ENCODE measurements around the gene EXTL1.

EXTL1 gene

GRCh38 chr1:26079960-26080814 lies 58.6 kb downstream of the EXTL1 start:
- DNase-seq (ENCODE audit: low read depth): no peak
- no peak overlapping the region for H3K4me3 ChIP-seq (ENCODE audit: low read length)

GRCh38 chr1:26081267-26082019 lies 59.9 kb downstream of the EXTL1 start:
- TF ChIP-seq, protein P1, sequence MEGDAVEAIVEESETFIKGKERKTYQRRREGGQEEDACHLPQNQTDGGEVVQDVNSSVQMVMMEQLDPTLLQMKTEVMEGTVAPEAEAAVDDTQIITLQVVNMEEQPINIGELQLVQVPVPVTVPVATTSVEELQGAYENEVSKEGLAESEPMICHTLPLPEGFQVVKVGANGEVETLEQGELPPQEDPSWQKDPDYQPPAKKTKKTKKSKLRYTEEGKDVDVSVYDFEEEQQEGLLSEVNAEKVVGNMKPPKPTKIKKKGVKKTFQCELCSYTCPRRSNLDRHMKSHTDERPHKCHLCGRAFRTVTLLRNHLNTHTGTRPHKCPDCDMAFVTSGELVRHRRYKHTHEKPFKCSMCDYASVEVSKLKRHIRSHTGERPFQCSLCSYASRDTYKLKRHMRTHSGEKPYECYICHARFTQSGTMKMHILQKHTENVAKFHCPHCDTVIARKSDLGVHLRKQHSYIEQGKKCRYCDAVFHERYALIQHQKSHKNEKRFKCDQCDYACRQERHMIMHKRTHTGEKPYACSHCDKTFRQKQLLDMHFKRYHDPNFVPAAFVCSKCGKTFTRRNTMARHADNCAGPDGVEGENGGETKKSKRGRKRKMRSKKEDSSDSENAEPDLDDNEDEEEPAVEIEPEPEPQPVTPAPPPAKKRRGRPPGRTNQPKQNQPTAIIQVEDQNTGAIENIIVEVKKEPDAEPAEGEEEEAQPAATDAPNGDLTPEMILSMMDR (conservative IDR thresholded peaks at IDR 0.05; ENCODE audit: low read length): no peak
- no peak for DNase-seq (ENCODE audit: low read depth)
- no peak overlapping the region for H3K4me3 ChIP-seq (ENCODE audit: low read length)

More at GRCh38 chr1:26079960-26080814, 58.6 kb downstream of the EXTL1 start:
- TF ChIP-seq, protein P1 (conservative IDR thresholded peaks at IDR 0.05; ENCODE audit: low read length): no peak

- TF ChIP-seq, protein P1 (conservative IDR thresholded peaks at IDR 0.05; ENCODE audit: low read length): no peak
Measured at GRCh38 chr1:26082020-26082350, 60.4 kb downstream of the EXTL1 start.

GRCh38 chr1:26083208-26083607 lies 61.6 kb downstream of the EXTL1 start:
- DNase-seq (ENCODE audit: low read depth): peak; percentile 10
- TF ChIP-seq, protein P1 (conservative IDR thresholded peaks at IDR 0.05; ENCODE audit: low read length): no peak
- H3K4me3 ChIP-seq (ENCODE audit: low read length): no peak overlapping the region

More at GRCh38 chr1:26082020-26082350, 60.4 kb downstream of the EXTL1 start:
- DNase-seq (ENCODE audit: low read depth): no peak
- no peak overlapping the region for H3K4me3 ChIP-seq (ENCODE audit: low read length)

- TF ChIP-seq, protein P1 (conservative IDR thresholded peaks at IDR 0.05; ENCODE audit: low read length): no peak
- H3K4me3 ChIP-seq (ENCODE audit: low read length): no peak overlapping the region
- DNase-seq (ENCODE audit: low read depth): no peak
Measured at GRCh38 chr1:26084091-26084561, 62.6 kb downstream of the EXTL1 start.

- DNase-seq (ENCODE audit: low read depth): no peak
- H3K4me3 ChIP-seq (ENCODE audit: low read length): no peak overlapping the region
- TF ChIP-seq, protein P1 (conservative IDR thresholded peaks at IDR 0.05; ENCODE audit: low read length): no peak
Measured at GRCh38 chr1:26084844-26085243, 63.3 kb downstream of the EXTL1 start.

Measured in AG10803 (cell line).